Measurements from ENCODE around the gene NPC2.
"Not testable (repeated sequence)": the region's sequence is repeated elsewhere in the genome, so short reads cannot be mapped to it uniquely, and the experiment has no call there.

Gene NPC2

DNA sequence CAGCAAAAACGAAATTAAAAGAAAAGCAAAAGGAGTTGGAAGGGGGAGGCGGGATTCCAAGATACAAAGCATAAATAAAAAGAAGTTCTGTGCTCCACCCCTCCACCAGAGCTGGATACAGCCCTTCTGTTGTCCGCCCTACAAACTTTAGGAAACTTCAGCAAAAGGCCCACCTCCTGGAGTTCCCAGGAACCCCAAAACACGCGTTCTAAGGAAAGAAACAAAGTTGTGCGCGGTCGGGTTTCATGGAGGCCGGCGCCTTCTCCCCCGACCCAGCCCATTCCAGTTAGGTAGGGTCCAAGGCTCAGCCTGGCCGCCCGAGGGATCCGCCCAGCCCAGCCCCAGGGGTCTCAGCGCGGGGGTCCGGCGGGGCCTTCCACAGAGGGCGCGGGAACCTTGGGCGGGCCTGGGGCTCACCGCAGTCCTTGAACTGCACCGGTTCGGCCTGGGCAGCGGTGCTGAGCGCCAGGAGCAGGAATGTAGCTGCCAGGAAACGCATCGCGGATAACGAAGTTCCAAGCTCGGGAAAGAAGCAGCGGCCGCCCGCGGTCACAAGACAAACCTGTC is at the start of gene NPC2:
NPC2 (minus strand) TSS at position 530 of the 567 bp plus-strand sequence; CDS start at position 499, 31 bp downstream.
- in situ Hi-C loops (cut with HindIII; ENCODE audit: low pct_ligation_motif_present, low pct_unique_long_range_greater_than_20kb, low sequenced_read_pairs), result no loop called here
- peak; percentile 8 for DNase-seq

- in situ Hi-C loops (cut with HindIII; ENCODE audit: low pct_ligation_motif_present, low pct_unique_long_range_greater_than_20kb, low sequenced_read_pairs), result no loop called here
- DNase-seq, result no peak
These were observed 49.1 kb upstream of the NPC2 start for GRCh38 chr14:74542056-74542685.

DNA sequence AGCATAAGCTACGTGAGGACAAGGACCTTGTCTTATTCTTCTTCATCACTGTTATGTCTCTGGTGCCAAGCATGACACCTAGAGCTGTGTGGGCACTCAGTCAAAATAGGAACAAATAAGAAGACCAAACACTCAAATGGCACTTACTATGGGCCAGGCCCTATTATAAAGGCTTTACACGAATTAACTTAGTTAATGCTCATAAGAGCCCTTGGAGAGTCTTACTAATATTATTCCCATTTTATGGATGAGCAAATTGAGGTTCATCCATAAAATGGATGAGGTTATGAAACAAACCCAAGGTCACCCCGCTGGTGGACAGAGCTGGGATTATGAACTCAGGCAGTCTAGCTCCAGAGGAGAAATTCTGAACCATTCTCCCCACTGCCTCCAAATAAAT is 48.1 kb upstream of the NPC2 start:
- in situ Hi-C loops (cut with HindIII; ENCODE audit: low pct_ligation_motif_present, low pct_unique_long_range_greater_than_20kb, low sequenced_read_pairs), result no loop called here
- no peak for DNase-seq

GRCh38 chr14:74539503-74539902 is 46.4 kb upstream of the NPC2 start:
- in situ Hi-C loops (cut with HindIII; ENCODE audit: low pct_ligation_motif_present, low pct_unique_long_range_greater_than_20kb, low sequenced_read_pairs), result no loop called here
- DNase-seq, result no peak

DNA sequence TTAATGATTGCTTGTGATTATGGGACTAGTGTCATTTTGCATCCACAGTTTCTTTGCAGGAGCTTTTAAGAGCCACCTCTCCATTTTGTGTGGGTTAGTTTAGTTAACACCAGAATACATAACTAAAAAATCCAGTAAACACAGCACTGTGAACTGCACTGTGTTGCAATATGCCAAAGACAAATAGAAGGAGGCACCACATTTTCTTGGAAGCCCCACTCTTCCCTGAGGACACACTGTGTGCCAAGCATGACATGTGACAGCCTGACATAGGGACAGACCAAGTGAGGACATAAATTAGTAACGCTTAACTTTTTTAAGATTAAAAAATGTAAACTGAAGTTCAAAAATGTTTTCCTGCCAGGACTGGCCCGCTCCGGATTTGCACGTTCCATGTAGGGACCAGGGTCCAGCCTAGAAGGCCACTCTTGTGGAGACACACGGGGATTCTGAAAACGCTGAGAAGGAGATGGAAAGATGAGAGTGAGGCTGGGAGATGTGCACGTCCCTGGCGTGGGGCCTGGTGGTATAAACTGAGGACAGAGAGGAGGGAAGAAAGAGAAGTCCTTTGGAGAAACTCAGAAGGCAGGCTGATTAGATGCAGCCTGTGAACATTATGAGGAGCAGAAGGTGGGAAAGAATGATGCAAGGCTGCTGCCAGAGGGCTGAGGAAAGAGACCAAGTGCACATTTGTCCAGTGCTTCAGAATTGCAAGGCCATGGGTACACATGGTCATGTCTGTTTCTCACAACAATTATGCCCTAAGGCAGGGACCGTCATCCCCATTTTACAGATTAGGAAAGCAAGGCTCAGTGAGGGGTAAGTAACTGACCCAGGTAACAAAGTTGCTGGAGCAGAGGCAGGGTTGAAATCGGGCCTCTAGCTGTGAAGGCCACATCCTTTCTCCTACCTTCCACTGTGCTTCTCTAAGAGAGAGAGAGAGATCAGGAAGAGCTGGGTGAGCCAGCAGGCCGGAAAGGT is 45.6 kb upstream of the NPC2 start:
- no peak for DNase-seq

DNA sequence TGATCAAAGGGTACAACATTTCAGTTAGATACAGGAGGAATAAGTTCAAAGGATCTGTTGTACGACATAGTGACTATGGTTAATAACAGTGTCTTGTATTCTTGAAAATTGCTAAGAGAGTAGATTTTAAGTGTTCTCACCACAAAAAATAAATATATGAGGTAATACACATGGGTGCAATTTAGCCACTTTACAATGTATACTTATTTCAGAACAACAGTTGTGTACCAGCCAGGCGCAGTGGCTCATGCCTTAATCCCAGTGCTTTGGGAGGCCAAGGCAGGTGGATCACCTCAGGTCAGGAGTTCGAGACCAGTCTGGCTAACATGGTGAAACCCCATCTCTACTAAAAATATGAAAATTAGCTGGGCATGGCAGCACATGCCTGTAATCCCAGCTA is 43.2 kb upstream of the NPC2 start:
- in situ Hi-C loops (cut with HindIII; ENCODE audit: low pct_ligation_motif_present, low pct_unique_long_range_greater_than_20kb, low sequenced_read_pairs); DNase-seq: not testable (repeated sequence)

More for the DNA sequence above, 45.6 kb upstream of the NPC2 start:
- in situ Hi-C loops (cut with HindIII; ENCODE audit: low pct_ligation_motif_present, low pct_unique_long_range_greater_than_20kb, low sequenced_read_pairs), result no loop called here

DNA sequence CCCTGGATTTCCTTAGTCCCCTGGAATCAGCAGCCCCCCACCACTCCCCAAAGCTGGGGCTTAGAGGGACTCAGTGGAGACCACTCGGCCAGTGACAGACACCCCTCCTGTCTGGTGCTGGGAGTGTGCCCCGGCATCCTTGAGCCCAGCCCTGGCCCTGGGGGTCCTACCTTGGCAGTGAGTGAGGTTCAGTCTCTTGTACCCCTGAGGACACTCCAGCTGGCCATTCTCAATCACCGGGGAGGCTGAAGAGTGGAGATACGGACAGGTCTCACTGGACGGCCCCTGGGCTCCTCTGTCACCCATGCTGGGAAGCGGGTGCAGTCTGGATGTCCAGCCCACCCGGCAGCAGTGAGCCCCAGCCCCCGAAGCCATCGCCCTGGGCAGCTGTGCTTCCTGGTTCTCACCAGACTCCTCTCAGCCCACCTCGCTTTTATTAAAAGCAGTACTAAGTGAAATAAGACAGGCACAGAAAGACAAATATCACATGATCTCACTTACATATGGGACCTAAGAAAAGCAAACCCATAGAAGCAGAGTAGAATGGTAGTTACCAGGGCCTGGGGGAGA is 42.7 kb upstream of the NPC2 start:
- DNase-seq, result no peak
- in situ Hi-C loops (cut with HindIII; ENCODE audit: low pct_ligation_motif_present, low pct_unique_long_range_greater_than_20kb, low sequenced_read_pairs), result no loop called here

- DNase-seq, result no peak
- in situ Hi-C loops (cut with HindIII; ENCODE audit: low pct_ligation_motif_present, low pct_unique_long_range_greater_than_20kb, low sequenced_read_pairs), result no loop called here
These were observed 40.5 kb upstream of the NPC2 start for GRCh38 chr14:74533576-74533975.

DNA sequence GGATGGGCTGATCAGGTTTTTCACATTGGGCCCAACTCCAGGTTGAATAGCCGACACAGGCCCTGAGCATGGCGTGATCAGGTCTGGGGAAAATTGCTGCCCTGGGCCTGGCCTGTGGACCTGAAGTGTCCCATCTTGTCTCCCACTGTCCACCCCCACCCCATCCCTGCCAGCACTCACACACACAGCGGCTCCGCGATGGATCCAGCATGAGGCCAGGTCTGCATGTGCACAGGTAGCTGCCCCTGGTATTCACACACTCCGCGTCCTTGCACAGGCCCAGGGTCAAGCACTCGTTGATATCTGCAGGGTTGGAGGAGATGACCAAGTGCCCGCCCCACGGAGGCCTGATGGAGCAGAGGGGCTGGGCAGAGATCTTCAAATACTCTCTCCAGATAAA is 39.1 kb upstream of the NPC2 start:
- no peak for DNase-seq
- in situ Hi-C loops (cut with HindIII; ENCODE audit: low pct_ligation_motif_present, low pct_unique_long_range_greater_than_20kb, low sequenced_read_pairs), result no loop called here

- in situ Hi-C loops (cut with HindIII; ENCODE audit: low pct_ligation_motif_present, low pct_unique_long_range_greater_than_20kb, low sequenced_read_pairs), result no loop called here
- DNase-seq, result peak; percentile 10
These were observed 38.4 kb upstream of the NPC2 start for GRCh38 chr14:74531467-74531866.

DNA sequence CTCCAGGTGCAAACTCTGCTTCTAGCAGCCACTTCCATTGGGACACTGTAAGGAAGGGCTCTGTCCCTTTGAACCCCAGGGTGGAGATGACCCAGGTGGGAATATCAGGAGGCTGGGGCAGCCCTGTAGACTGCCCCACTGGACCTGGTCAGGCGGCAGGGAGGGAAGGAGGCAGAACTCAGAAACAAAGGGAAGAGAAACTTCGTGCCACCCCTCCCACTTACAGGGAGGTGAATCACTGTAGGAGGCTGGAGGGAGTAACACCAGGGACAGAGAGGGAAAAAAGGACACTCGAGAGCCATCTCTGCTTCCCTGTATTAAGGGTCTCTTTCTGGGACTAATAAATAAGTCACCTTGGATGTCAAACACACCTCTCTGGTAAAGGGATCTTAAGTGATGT is 37.9 kb upstream of the NPC2 start:
- DNase-seq, result no peak
- in situ Hi-C loops (cut with HindIII; ENCODE audit: low pct_ligation_motif_present, low pct_unique_long_range_greater_than_20kb, low sequenced_read_pairs), result no loop called here

DNA sequence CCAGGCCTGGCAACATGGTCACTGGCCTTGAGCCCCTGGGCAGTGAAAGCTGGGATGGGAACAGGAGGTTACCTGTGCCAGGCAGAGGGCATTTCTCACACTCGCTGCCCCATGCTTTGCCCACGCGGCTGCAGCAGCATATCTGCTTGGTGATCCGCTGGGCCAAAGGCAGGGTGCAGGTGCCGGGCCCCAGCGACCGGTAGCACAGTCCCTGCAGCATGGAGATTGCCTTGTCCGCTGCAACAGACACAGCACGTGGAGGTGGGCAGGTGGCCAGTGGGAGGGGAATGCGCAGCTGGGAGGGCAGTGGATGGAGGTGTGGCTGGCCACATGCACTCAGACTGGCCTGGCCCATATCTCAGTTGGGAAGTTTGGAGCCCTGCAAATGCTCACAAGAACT is 35.8 kb upstream of the NPC2 start:
- in situ Hi-C loops (cut with HindIII; ENCODE audit: low pct_ligation_motif_present, low pct_unique_long_range_greater_than_20kb, low sequenced_read_pairs), result no loop called here
- DNase-seq, result no peak

GRCh38 chr14:74528406-74528805 is 35.3 kb upstream of the NPC2 start:
- no peak for DNase-seq
- in situ Hi-C loops (cut with HindIII; ENCODE audit: low pct_ligation_motif_present, low pct_unique_long_range_greater_than_20kb, low sequenced_read_pairs), result no loop called here

- no peak for DNase-seq
- in situ Hi-C loops (cut with HindIII; ENCODE audit: low pct_ligation_motif_present, low pct_unique_long_range_greater_than_20kb, low sequenced_read_pairs), result no loop called here
These were observed 34.7 kb upstream of the NPC2 start for GRCh38 chr14:74527736-74528280.

DNA sequence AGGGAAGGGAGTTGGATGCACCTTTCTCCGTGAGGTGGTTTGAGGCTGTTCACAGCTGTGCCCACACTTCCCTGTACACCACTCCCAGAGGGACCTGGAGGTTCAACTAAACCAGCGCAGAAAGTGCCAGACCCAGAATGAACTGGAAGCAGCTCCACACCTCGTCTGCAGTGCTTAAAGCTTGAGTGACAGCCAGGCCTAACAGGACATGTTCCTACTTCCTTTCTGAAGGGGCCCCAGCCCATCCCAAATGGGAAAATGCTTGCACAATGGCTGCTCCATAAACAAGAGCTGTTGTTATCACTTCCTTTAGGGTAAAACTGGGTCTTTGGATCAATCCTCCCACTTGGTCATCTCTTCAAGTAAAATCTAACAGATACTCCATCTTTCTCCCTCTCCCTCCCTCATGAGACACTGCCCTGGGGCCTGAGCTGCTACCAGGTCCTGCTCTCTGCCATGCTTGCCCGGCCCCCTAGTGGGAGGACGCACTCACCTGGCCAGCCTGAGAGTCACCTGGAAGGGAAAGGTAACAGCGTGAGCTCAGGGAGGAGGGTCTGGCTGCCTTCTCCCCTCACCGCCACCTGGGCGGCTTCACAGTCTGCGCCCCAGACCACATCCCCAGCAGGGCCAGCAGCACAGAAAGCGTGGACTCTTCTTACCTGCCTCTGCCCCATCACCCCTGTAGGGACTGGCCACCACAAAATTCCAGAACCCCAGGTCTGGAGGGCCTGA is 33.9 kb upstream of the NPC2 start:
- in situ Hi-C loops (cut with HindIII; ENCODE audit: low pct_ligation_motif_present, low pct_unique_long_range_greater_than_20kb, low sequenced_read_pairs), result no loop called here
- no peak for DNase-seq

- in situ Hi-C loops (cut with HindIII; ENCODE audit: low pct_ligation_motif_present, low pct_unique_long_range_greater_than_20kb, low sequenced_read_pairs), result no loop called here
- no peak for DNase-seq
These were observed 32.3 kb upstream of the NPC2 start for GRCh38 chr14:74525361-74525851.

GRCh38 chr14:74524812-74525135 is 31.7 kb upstream of the NPC2 start:
- DNase-seq, result no peak
- in situ Hi-C loops (cut with HindIII; ENCODE audit: low pct_ligation_motif_present, low pct_unique_long_range_greater_than_20kb, low sequenced_read_pairs), result no loop called here

GRCh38 chr14:74524076-74524811 is 31.1 kb upstream of the NPC2 start:
- DNase-seq, result no peak
- in situ Hi-C loops (cut with HindIII; ENCODE audit: low pct_ligation_motif_present, low pct_unique_long_range_greater_than_20kb, low sequenced_read_pairs), result no loop called here
